B cell (primary cell): ENCODE measurements around the gene NEU4.

Experiments used
- EZH2 ChIP-seq: IDR thresholded peaks from 2 replicates; pipeline ENCODE4 v1.6.1; 2012; ENCODE audit warnings: borderline replicate concordance, low read depth, mild to moderate bottlenecking, moderate library complexity, low read length; ENCODE audit not compliant: insufficient read depth, poor library complexity, severe bottlenecking
- TF ChIP-seq, protein P1 (sequence below): fragments of 200-600 bp; IDR thresholded peaks from one replicate; pipeline ENCODE4 v1.8.0; 2022; ENCODE audit warnings: antibody characterized with exemption, mild to moderate bottlenecking

DNA sequence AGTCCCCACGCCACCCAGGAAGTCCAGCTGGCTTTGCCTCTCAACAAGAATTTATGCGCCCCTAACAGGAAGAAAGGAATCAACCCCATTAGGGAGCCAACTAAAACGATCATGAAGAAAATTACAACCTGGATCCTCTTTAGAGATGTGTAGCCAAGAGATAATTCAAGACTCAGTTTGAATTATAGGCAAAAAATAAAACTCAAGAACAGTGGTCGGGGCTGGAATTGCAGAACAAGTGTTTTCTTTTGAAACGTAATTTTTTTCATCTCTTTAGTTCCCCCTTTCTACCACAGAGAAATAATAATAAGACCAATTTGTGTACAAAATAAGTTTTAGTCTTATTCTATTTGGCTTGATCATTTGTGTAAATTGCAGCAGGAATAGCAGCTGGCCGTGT is 27.3 kb downstream of the NEU4 start:
- TF ChIP-seq, protein P1, sequence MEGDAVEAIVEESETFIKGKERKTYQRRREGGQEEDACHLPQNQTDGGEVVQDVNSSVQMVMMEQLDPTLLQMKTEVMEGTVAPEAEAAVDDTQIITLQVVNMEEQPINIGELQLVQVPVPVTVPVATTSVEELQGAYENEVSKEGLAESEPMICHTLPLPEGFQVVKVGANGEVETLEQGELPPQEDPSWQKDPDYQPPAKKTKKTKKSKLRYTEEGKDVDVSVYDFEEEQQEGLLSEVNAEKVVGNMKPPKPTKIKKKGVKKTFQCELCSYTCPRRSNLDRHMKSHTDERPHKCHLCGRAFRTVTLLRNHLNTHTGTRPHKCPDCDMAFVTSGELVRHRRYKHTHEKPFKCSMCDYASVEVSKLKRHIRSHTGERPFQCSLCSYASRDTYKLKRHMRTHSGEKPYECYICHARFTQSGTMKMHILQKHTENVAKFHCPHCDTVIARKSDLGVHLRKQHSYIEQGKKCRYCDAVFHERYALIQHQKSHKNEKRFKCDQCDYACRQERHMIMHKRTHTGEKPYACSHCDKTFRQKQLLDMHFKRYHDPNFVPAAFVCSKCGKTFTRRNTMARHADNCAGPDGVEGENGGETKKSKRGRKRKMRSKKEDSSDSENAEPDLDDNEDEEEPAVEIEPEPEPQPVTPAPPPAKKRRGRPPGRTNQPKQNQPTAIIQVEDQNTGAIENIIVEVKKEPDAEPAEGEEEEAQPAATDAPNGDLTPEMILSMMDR, result no peak
- no peak for TF ChIP-seq EZH2
